ENCODE measurements around the gene C2orf81. TPM values are rescaled to one million over a fixed set of nuclear protein-coding genes. Genes with fewer than 3 reads are reported as not detected.
A peak's percentile ranks its signal among the peaks of the same experiment; 100 is the strongest.

Gene C2orf81
- total RNA-seq, 1 experiment from 2014 or later, result 4.0 TPM

GRCh38 chr2:74373985-74374384, 47.4 kb downstream of the C2orf81 start:
- Mint-ChIP-seq H3K9me3 (ENCODE audit: low read depth, unreplicated experiment) (no peaks in the 10 kb centered on the region), H3K4me1 (ENCODE audit: low read depth, unreplicated experiment) (no peaks in the 10 kb centered on the region), H3K4me3 (ENCODE audit: low read depth, unreplicated experiment) (no peak overlapping the region), H3K36me3 (ENCODE audit: insufficient read depth, unreplicated experiment) (peaks cover 15% of the 10 kb centered on the region), H3K27ac (ENCODE audit: unreplicated experiment) (no peak overlapping the region), H3K27me3 (ENCODE audit: unreplicated experiment) (no peaks in the 10 kb centered on the region)
- BruUV-seq (replicated peaks), result no TSS peak
- no peak for TF ChIP-seq CTCF (IDR thresholded peaks at IDR 0.05; ENCODE audit: unreplicated experiment)
- no peak for DNase-seq
- CTCF ChIA-PET, result no interaction called here
- intact Hi-C loops (cut with micrococcal nuclease; ENCODE audit: unreplicated experiment), result no loop called here

GRCh38 chr2:74373221-74373676, 48.2 kb downstream of the C2orf81 start:
- Mint-ChIP-seq H3K4me3 (ENCODE audit: low read depth, unreplicated experiment) (no peak overlapping the region), H3K4me1 (ENCODE audit: low read depth, unreplicated experiment) (no peaks in the 10 kb centered on the region), H3K27ac (ENCODE audit: unreplicated experiment) (no peak overlapping the region), H3K27me3 (ENCODE audit: unreplicated experiment) (no peaks in the 10 kb centered on the region), H3K36me3 (ENCODE audit: insufficient read depth, unreplicated experiment) (peaks cover 10% of the 10 kb centered on the region), H3K9me3 (ENCODE audit: low read depth, unreplicated experiment) (no peaks in the 10 kb centered on the region)
- intact Hi-C loops (cut with micrococcal nuclease; ENCODE audit: unreplicated experiment), result no loop called here
- BruUV-seq (replicated peaks), result no TSS peak
- no peak for TF ChIP-seq CTCF (IDR thresholded peaks at IDR 0.05; ENCODE audit: unreplicated experiment)
- peak; percentile 10 for DNase-seq
- CTCF ChIA-PET, result no interaction called here

- Mint-ChIP-seq H3K27ac (ENCODE audit: unreplicated experiment) (no peak overlapping the region), H3K36me3 (ENCODE audit: insufficient read depth, unreplicated experiment) (peaks cover 10% of the 10 kb centered on the region), H3K9me3 (ENCODE audit: low read depth, unreplicated experiment) (no peaks in the 10 kb centered on the region), H3K27me3 (ENCODE audit: unreplicated experiment) (no peaks in the 10 kb centered on the region), H3K4me3 (ENCODE audit: low read depth, unreplicated experiment) (no peak overlapping the region), H3K4me1 (ENCODE audit: low read depth, unreplicated experiment) (no peaks in the 10 kb centered on the region)
- TF ChIP-seq CTCF (IDR thresholded peaks at IDR 0.05; ENCODE audit: unreplicated experiment), result no peak
- intact Hi-C loops (cut with micrococcal nuclease; ENCODE audit: unreplicated experiment), result no loop called here
- no TSS peak for BruUV-seq (replicated peaks)
- CTCF ChIA-PET, result no interaction called here
- no peak for DNase-seq
These were observed 48.7 kb downstream of the C2orf81 start for GRCh38 chr2:74372674-74373073.

GRCh38 chr2:74371421-74371820, 50.0 kb downstream of the C2orf81 start:
- DNase-seq, result no peak
- intact Hi-C loops (cut with micrococcal nuclease; ENCODE audit: unreplicated experiment), result no loop called here
- Mint-ChIP-seq H3K9me3 (ENCODE audit: low read depth, unreplicated experiment) (no peaks in the 10 kb centered on the region), H3K27ac (ENCODE audit: unreplicated experiment) (no peak overlapping the region), H3K4me3 (ENCODE audit: low read depth, unreplicated experiment) (no peak overlapping the region), H3K4me1 (ENCODE audit: low read depth, unreplicated experiment) (no peaks in the 10 kb centered on the region), H3K36me3 (ENCODE audit: insufficient read depth, unreplicated experiment) (peaks cover 10% of the 10 kb centered on the region), H3K27me3 (ENCODE audit: unreplicated experiment) (no peaks in the 10 kb centered on the region)
- no peak for TF ChIP-seq CTCF (IDR thresholded peaks at IDR 0.05; ENCODE audit: unreplicated experiment)
- CTCF ChIA-PET, result interaction anchor here (0.6 kb wide), 1 partner anchor 31 kb away, joined by 4 read pairs; no protein-coding TSS in a partner anchor
- BruUV-seq (replicated peaks), result no TSS peak
